Measurements from ENCODE around the gene HSPB1. TPM values are rescaled to one million over a fixed set of nuclear protein-coding genes. Genes with fewer than 3 reads are reported as not detected.
"Not testable (repeated sequence)": the region's sequence is repeated elsewhere in the genome, so short reads cannot be mapped to it uniquely, and the experiment has no call there.

The HSPB1 gene
- total RNA-seq, 1 experiment from 2014 or later, result 147 TPM

DNA sequence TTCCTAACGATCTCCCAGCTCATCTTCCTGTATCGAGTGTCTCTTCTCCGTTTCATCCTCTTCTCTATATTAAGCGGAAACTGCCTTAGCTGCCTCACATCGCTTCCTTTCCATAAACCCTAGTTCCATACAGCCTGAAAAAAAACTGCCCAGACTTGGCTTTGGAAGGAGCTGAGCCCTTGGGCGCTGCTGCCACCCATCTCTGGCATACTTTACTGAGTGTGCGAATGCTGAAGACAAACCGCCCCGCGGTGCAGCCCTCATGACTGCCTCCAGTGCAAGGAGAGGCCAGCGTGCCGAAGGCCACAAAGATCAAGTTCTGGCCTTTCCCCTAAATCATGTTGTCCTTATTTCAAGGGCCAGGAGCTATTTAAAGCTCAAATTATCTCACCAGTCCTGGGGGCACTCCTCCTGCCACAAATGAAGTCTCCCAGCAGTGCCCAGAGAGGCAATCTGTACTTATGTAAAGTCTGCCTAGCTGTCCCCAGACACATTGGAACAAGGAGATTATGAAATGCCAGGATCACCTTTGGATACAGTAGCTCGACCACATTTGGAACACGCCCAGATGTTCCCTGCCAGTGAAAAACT lies 31.1 kb downstream of the HSPB1 start:
- peak; percentile 70 for DNase-seq (ENCODE audit: low read depth)

DNA sequence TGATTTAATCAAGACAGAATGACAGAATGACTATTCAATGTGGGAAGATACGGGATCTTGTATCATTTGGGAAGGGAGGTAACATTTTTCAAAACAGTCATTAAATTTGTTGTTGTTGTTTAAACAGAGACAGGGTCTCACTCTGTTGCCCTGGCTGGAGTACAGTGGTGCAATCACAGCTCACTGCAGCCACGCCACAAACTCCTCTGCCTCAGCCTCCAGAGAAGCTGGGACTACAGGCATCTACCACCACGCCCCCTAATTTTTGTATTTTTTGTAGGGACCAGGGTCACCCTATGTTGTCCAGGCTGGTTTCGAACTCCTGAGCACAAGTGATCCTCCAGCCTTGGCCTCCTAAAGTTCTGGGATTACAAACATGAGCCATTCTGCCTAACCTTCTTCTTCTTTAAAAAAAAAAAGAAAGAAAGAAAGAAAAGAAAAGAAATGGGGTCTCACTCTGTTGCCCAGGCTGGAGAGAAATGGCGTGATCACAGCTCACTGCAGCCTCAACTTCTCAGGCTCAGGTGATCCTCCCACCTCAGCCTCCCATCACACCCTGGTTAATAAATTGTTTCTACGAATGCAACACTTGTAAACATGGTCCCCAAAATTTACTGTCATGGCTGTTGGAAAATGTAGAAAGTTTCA lies 32.0 kb downstream of the HSPB1 start:
- DNase-seq (ENCODE audit: low read depth), result no peak

DNA sequence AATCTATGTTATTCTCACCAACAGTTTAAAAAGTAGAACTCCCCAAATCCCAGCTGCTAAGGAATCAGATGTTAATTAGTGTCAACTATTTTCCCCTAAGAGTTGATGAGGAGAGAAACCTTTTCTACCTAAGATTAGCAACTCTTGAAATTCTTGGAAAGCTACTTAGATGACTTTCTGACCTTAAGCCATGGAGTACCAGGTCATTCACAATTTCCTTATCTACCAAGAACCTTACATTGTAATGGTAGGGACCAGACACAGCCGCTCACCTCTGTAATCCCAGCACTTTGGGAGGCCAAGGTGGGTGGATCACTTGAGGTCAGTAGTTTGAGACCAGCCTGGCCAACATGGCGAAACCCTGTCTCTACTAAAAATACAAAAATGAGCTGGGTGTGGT lies 32.9 kb downstream of the HSPB1 start:
- DNase-seq (ENCODE audit: low read depth), result not testable (repeated sequence)

DNA sequence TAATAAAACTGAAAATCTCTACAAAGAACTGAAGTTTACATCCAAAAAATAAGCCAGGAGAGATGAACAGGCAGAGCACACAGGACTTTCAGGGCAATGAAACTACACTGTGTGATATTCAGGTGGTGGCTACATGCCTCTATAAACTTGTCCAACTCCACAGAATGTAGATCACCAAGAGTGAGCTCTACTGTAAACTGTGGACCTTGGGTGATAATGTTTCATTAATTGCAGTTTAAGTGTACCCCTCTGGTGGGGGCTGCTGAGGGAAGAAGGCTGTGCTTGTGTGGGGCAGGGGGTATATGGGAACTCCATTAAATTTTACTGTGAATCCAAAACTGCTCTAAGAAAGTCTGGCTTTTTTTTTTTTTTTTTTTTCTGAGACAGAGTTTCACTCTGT lies 33.6 kb downstream of the HSPB1 start:
- DNase-seq (ENCODE audit: low read depth), result no peak

DNA sequence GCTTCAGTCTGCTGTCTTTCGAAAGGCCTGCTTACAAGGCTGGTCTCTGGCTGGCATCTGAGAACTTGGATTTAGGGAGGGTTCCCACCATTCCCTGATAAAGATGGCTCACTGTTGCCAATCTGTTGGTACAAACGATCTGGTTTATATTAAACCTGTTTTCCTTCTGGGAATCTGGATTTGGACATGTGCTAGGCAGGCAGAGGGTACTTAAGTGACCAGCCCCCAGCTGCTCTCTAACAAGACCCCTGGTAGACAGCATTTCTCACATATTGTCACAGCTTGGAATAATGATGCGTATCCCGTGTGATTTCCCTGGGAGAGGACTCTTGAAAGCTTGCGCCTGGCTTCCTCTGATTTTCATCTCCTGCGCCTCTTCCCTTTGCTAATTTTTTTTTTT lies 34.7 kb downstream of the HSPB1 start:
- no peak for DNase-seq (ENCODE audit: low read depth)

DNA sequence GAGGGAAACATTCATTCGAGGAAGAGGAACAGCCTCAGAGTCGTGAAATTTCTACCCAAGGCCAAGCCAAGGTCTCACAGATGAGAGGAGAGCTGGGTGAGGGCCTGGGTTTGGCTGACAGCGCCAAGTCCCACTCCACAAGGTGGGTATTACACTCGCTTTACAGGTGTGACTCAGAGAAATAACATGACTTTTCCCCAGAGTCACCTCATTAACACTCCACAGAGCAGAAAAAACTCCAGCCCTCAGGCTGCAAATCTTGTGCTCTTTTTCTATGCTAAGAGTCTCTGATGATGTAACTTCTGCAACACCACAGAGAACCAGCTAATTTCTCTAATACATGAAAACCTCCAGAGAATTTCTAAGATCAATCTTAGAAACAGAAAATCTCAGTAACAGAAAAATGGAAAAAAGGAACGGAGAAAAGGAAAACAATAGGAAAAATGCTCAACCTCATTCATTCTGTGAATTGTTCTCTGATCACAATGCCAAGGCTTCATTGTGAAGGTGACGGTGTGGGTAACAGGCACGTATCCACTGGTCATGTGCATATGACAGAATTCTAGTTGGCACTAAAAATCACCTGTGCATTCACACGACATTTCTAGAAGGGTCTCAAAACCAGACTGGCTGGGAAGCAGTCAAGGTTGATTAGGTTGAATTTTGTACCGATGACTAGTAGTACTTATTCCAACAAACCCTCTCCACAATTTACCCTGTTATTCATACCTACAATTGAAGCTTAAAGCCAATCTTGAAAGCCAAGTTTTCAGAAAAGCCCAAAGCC lies 36.0 kb downstream of the HSPB1 start:
- DNase-seq (ENCODE audit: low read depth), result peak; percentile 18

DNA sequence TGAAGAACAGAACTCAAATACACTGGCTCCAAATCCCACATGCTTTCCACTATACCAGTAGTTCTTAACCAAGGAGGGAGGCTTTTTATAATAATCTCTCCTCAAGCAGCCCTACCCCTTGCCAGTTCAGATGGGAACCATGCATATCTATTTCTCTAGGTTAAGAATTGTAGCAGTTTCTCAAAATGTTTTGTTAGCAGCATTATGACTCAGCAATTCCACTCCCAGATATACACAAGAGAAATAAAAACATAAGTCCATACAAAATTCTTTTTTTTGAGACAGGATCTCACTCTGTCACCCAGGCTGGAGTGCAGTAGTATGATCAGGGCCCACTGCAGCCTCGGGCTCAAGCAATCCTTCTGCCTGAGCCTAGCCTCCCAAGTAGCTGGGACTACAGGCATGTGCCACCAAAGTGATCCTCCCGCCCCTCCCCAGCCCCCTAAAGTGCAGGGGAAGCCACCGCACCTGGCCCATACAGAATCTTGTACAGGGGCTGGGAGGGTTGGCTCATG lies 38.2 kb downstream of the HSPB1 start:
- DNase-seq (ENCODE audit: low read depth), result peak; percentile 32

DNA sequence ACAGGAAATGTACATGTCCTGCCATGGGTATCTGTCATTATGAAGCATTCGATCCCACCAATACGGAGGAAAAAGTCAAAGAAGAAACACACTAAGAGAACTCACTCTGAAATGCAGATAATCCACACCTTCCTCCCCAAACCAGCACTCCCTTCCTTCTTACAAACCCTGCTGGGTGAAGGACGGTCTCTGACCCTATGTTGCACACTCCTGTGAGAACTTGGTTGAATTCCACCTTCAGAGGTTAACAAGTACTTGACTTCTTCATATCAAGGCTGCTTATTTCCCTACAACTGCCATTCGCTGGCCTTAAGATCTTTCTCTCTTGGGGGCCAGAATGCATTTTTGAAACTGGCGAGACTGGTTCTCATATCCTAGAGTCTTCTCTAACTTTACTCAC lies 39.7 kb downstream of the HSPB1 start:
- no peak for DNase-seq (ENCODE audit: low read depth)

DNA sequence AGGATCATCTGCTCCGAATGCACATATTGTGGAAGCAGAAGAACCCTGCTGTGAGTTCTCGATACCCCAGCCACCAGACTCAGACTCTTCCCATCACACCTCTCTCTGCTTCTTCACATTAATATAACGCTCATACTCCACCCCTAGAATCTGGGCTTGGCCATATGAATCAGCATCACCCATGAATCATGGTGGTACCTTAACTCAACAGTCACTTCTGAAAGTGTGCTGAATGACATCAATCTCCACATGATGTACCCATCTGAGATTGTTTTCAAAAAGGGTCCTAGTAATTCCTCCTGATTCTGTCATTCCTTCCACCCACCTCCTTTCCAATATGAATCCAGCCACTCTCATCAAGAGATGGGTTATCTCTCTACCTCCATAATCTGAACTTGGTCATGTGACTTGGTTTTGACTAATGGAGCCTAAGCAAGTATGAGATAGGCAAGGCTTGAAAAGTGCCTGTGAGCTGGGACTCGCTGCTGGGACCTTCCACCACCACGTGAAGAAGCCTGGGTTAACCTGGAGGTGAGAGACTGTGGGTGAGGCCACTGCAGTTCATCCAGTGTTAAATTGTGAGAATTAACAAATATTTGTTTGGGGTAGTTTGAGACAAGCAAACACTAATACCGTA lies 40.9 kb downstream of the HSPB1 start:
- peak; percentile 12 for DNase-seq (ENCODE audit: low read depth)

DNA sequence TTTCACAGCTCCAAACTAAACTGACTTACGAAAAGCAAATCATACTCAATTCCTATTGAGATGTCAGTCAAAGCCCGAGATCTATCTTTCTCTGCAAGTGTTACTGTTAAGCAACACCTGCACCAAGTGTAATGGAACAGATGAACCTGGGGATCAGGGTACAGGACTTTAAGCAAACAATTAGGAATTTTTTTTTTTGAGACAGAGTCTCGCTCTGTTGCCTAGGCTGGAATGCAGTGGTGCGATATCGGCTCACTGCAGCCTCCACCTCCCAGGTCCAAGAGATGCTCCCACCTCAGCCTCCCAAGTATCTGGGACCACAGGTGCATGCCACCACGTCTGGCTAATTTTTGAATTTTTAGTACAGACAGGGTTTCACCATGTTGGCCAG lies 41.5 kb downstream of the HSPB1 start:
- no peak for DNase-seq (ENCODE audit: low read depth)

DNA sequence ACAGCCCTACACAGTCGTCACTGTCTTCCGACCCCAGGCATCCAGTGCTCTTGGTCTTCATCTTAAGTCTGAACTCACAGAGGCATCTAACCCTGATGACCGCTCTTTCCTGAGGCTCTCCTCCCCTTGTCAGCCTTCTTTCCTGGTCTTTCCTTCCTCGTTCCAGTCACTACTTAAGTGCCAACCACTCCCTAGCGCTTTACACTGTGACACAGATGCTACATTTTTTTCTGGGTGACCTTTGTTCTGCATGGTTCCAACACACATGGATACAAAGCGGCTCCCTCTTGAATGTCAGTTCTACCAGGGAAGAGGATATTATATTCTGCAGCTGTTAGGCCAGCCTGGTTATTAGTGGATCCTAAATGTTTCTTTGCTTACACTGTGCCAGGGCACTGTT lies 43.6 kb downstream of the HSPB1 start:
- no peak for DNase-seq (ENCODE audit: low read depth)

DNA sequence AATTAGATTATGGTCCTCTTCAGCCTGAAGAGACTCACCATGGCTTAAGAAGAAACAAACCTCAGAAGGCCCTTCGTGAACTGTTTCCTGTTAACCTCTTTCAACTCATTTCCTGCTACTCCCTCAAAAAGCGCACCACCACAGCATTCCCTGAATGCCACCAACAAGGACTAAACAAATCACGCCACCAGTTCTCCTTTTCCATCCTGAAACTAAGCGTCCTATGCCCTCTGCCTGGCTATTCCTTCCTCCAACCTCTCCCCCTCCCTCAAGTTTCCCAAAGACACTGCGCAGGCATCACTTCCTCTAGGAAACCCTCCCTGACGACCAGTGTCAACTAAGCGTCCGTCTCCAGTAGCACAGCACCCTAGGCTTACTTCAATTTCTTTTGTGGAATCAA lies 44.3 kb downstream of the HSPB1 start:
- DNase-seq (ENCODE audit: low read depth), result no peak

DNA sequence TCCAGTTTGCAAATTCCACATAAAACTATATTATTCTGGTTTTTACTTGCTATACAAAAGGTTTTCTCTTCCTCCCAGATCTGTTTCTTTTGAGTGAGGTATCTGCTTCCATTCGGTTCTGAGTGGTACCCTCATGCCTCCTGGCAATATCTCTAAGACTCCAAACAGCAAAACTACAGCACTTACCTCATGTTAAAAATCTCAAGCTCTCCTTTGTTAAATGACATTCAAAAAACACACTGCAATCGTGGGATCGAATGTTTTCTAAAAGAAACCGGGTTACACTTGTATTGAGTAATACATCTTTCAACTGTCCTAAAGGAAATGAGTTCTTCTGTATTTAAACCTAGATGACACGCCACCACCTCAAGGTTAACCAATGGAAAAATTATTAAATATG lies 45.2 kb downstream of the HSPB1 start:
- DNase-seq (ENCODE audit: low read depth), result no peak

DNA sequence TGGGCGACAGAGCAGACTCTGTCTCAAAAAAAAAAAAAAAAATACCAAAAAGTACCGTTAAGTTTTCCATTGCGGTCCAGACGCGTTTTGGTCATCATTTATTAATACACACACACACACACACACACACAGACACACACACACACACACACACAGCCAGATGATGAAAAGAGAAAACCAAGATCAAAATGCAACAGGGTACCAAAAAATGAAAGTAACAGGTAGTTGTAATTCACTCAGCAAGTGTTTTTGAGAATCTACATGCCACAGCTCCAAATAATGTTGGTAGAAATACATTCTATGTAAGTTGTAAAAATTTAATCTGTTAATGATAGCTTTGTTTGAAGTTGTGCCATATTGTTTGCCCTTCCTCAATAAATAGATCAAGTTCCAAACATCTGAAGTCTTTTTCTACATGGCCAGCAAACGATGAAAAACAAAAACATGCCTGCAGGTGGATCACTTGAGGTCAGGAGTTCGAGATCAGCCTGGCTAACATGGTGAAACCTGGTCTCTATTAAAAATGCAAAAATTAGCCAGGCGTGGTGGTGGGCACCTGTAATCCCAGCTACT lies 46.9 kb downstream of the HSPB1 start:
- DNase-seq (ENCODE audit: low read depth), result no peak

DNA sequence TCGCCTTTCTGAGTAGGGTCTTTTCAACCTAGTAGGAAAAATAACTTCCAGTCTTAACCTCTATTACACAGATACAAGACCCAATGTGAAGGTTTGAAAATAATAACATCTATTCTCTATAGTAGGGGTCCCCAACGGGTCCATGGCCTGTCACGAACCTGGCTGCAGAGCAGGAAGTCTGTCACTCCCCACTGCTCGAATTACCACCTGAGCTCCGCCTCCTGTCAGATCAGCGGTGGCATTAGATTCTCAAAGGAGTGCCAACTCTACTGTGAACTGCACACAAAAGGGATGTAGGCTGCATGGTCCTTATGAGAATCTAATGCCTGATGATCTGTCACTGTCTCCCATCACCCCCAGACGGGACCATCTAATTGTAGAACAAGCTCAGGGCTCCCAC lies 48.9 kb downstream of the HSPB1 start:
- no peak for DNase-seq (ENCODE audit: low read depth)

DNA sequence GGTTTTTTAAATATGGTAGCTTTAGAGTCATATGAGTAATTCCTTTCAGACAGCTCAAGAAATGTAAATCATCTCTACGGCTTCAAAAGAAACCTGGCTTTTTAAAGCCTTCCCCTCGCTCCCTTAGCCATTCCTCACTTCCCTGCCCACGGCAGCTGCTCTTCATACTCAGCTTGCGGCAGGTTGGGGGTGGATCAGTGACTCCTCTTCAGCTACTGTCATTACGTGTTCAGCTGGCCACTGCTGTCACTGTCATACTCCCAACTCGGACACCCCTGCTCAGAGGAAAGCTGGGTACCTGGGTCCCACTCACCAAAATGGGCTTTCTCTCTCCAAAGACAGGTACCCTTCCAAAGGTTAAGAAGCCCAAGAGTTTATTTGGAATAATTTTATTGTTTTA lies 49.7 kb downstream of the HSPB1 start:
- DNase-seq (ENCODE audit: low read depth), result no peak

DNA sequence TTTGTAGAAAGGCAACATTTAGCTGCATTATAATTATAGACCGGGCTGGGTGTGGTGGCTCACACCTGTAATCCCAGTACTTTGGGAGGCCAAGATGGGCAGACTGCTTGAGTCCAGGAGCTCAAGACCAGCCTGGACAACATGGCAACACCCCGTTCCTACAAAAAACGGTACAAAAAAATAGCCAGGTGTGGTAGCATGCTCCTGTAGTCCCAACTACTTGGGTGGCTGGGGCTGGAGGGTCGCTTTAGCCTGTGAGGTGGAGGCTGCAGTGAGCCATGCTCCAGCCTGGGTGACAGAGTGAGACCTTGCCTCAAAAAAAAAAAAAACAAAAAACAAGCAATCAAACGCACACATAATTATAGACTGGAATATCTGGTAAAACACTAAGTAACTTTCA lies 51.3 kb downstream of the HSPB1 start:
- no peak for DNase-seq (ENCODE audit: low read depth)

Other genes with a start within 250 kb of the HSPB1 start
- not detected in 2 replicates for gene SRRM3, start 100.8 kb upstream of the HSPB1 start, total RNA-seq (2014; rRNA removed; shearing (Covaris generic))
- gene YWHAG, start 56.3 kb downstream of the HSPB1 start, total RNA-seq (2014; rRNA removed; shearing (Covaris generic)), result 80.4 and 89.8 TPM in 2 replicates
- 0.10 and 0.60 TPM in 2 replicates for gene SSC4D, start 107.0 kb downstream of the HSPB1 start, total RNA-seq (2014; rRNA removed; shearing (Covaris generic))
- 5.5 and 6.1 TPM in 2 replicates for gene ZP3, start 122.3 kb downstream of the HSPB1 start, total RNA-seq (2014; rRNA removed; shearing (Covaris generic))
- 10.9 and 11.6 TPM in 2 replicates for gene DTX2, start 159.0 kb downstream of the HSPB1 start, total RNA-seq (2014; rRNA removed; shearing (Covaris generic))
- gene UPK3B, start 207.9 kb downstream of the HSPB1 start, total RNA-seq (2014; rRNA removed; shearing (Covaris generic)), result not detected in 2 replicates
- not detected in 2 replicates for gene SPDYE16, start 240.6 kb downstream of the HSPB1 start, total RNA-seq (2014; rRNA removed; shearing (Covaris generic))